K562 (cell line): ENCODE measurements around the gene PEDS1.

Experiments used
- CTCF ChIP-seq, 3 experiments: IDR thresholded peaks in 2 of 3; conservative IDR thresholded peaks in 1 of 3; 2 replicates each; pipeline ENCODE4 v1.5.1; 2011 to 2012; ENCODE audit warnings: low read length in 3 of 3, mild to moderate bottlenecking in 3 of 3, control low read depth in 2 of 3, improper control_type of control experiment in 1 of 3, inconsistent platforms in 1 of 3, low read depth in 1 of 3, mixed read lengths in 1 of 3, moderate library complexity in 1 of 3; ENCODE audit not compliant: insufficient read depth in 2 of 3
- EP400 ChIP-seq: fragments of 450-650 bp; IDR thresholded peaks from 2 replicates; pipeline ENCODE4 v1.6.1; 2017; ENCODE audit warnings: antibody characterized with exemption, mild to moderate bottlenecking, moderate library complexity
- NRF1 ChIP-seq, 2 experiments: fragments of 450-650 bp; IDR thresholded peaks in 1 of 2; conservative IDR thresholded peaks in 1 of 2; 2 replicates each; pipeline ENCODE4 v1.6.1; 2014; ENCODE audit warnings: mild to moderate bottlenecking in 2 of 2
- POLR2A ChIP-seq: fragments of 450-650 bp; conservative IDR thresholded peaks from 2 replicates; pipeline ENCODE4 v1.6.1; 2016
- RAD21 ChIP-seq, 2 experiments: fragments of 250-450 bp in 1 of 2; fragments of 450-650 bp in 1 of 2; sonication (Bioruptor Pico) in 1 of 2; formaldehyde crosslinking in 1 of 2; IDR thresholded peaks in 1 of 2; conservative IDR thresholded peaks in 1 of 2; 2 replicates each; pipeline versions ENCODE4 v1.4.0 to v1.8.0; 2020 to 2022; ENCODE audit warnings: mild to moderate bottlenecking in 2 of 2, moderate library complexity in 1 of 2
- SIN3A ChIP-seq, 2 experiments: fragments of 150-350 bp in 1 of 2; IDR thresholded peaks; 2 replicates each; pipeline ENCODE4 v1.6.1; 2011 to 2016; ENCODE audit warnings: borderline replicate concordance in 2 of 2, low read depth in 2 of 2, low read length in 2 of 2, mild to moderate bottlenecking in 2 of 2, moderate library complexity in 2 of 2; ENCODE audit not compliant: control insufficient read depth in 1 of 2
- TRIM28 ChIP-seq: fragments of 450-650 bp; IDR thresholded peaks from 2 replicates; pipeline ENCODE4 v1.6.1; 2017
- YY1 ChIP-seq, 3 experiments: IDR thresholded peaks; 2 replicates each; pipeline ENCODE4 v1.6.1; 2011; ENCODE audit warnings: low read length in 2 of 3, mild to moderate bottlenecking in 2 of 3, moderate library complexity in 2 of 3, borderline replicate concordance in 1 of 3, control low read depth in 1 of 3, low read depth in 1 of 3; ENCODE audit not compliant: insufficient read depth in 3 of 3, insufficient replicate concordance in 2 of 3, control insufficient read depth in 1 of 3, insufficient read length in 1 of 3; ENCODE audit errors: extremely low read depth in 1 of 3
- ZNF134 ChIP-seq: fragments of 250-450 bp; sonication (Bioruptor Pico); conservative IDR thresholded peaks from 2 replicates; pipeline ENCODE4 v1.4.0; 2020
- TF ChIP-seq, protein P1 (sequence below): sonication (generic); formaldehyde crosslinking; IDR thresholded peaks from 2 replicates; pipeline ENCODE4 v1.8.1; 2022; ENCODE audit warnings: missing genetic modification reagents

GRCh38 chr20:50138479-50139393 is 14.8 kb downstream of the PEDS1 start:
- TF ChIP-seq CTCF (IDR thresholded peaks at IDR 0.05 in 2 of 3, conservative IDR thresholded peaks at IDR 0.05 in 1 of 3; ENCODE audit: insufficient read depth in 2 of 3, low read depth in 1 of 3, low read length in 3 of 3) (0 out of 6 replicates have a peak, but pooled peaks of 1 of the 3 experiments have one; percentile 24), TRIM28 (no peak), RAD21 (CRISPR knock-in tag; conservative IDR thresholded peaks at IDR 0.05 in 1 of 2, IDR thresholded peaks at IDR 0.05 in 1 of 2) (no peak), ZNF134 (CRISPR knock-in tag) (no peak), POLR2A (no peak), SIN3A (IDR thresholded peaks at IDR 0.05; ENCODE audit: borderline replicate concordance in 2 of 2, control insufficient read depth in 1 of 2, low read depth in 2 of 2, low read length in 2 of 2) (no peak), YY1 (IDR thresholded peaks at IDR 0.05; ENCODE audit: borderline replicate concordance in 1 of 3, control insufficient read depth in 1 of 3, extremely low read depth in 1 of 3, insufficient read depth in 3 of 3, insufficient read length in 1 of 3, insufficient replicate concordance in 2 of 3, low read depth in 1 of 3, low read length in 2 of 3) (no peak), NRF1 (conservative IDR thresholded peaks at IDR 0.05 in 1 of 2, IDR thresholded peaks at IDR 0.05 in 1 of 2) (no peak), EP400 (no peak)
- TF ChIP-seq, protein P1, sequence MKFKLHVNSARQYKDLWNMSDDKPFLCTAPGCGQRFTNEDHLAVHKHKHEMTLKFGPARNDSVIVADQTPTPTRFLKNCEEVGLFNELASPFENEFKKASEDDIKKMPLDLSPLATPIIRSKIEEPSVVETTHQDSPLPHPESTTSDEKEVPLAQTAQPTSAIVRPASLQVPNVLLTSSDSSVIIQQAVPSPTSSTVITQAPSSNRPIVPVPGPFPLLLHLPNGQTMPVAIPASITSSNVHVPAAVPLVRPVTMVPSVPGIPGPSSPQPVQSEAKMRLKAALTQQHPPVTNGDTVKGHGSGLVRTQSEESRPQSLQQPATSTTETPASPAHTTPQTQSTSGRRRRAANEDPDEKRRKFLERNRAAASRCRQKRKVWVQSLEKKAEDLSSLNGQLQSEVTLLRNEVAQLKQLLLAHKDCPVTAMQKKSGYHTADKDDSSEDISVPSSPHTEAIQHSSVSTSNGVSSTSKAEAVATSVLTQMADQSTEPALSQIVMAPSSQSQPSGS: no peak
